PC-9 (cell line): ENCODE measurements around the gene SLK. TPM values are rescaled to one million over a fixed set of nuclear protein-coding genes. Genes with fewer than 3 reads are reported as not detected.

Source experiments
- BruUV-seq: library from RNA; stranded (reverse); fragments of 400-500 nt; replicated peaks from 2 replicates; lab custom pipeline; 2021; lab: Mats Ljungman, UMichigan
- CTCF ChIA-PET: fragments of 300-600 bp; sonication (Branson Sonifier 250); formaldehyde crosslinking; loops from one replicate; lab custom pipeline; 2022; ENCODE audit warnings: antibody characterized with exemption; lab: Charles Lee
- POLR2A ChIA-PET: fragments of 300-600 bp; sonication (Branson Sonifier 250); formaldehyde crosslinking; loops from one replicate; lab custom pipeline; 2022; ENCODE audit warnings: antibody characterized with exemption; ENCODE audit not compliant: unreplicated experiment; lab: Charles Lee
- DNase-seq, 2 experiments: peaks; one replicate each; pipeline versions ENCODE4 v3.0.0 to v3.0.0-alpha.2; 2015 to 2022; ENCODE audit warnings: mixed read lengths in 1 of 2
- H2AFZ ChIP-seq: fragments of 200-600 bp; sonication (generic); 2 replicates; pipeline ENCODE4 v1.8.1; 2017; ENCODE audit warnings: antibody characterized with exemption
- H3F3A ChIP-seq: fragments of 200-600 bp; sonication (generic); 2 replicates; pipeline ENCODE4 v1.8.1; 2017; ENCODE audit warnings: antibody characterized with exemption, mild to moderate bottlenecking, low read depth; ENCODE audit not compliant: insufficient read depth
- H3K27ac ChIP-seq: fragments of 200-600 bp; sonication (generic); 2 replicates; pipeline ENCODE4 v1.6.1; 2016; ENCODE audit warnings: mixed run types
- H3K27me3 ChIP-seq: fragments of 200-600 bp; sonication (generic); 2 replicates; pipeline ENCODE4 v1.6.1; 2016; ENCODE audit warnings: low read depth, mixed run types; ENCODE audit not compliant: insufficient read depth
- H3K36me3 ChIP-seq: fragments of 200-600 bp; sonication (generic); 2 replicates; pipeline ENCODE4 v1.6.1; 2016; ENCODE audit warnings: low read depth, mixed run types
- H3K4me1 ChIP-seq: fragments of 200-600 bp; sonication (generic); replicated peaks from 2 replicates; pipeline ENCODE4 v1.6.1; 2016; ENCODE audit warnings: mixed run types; ENCODE audit not compliant: insufficient read depth
- H3K4me2 ChIP-seq: fragments of 200-600 bp; sonication (generic); 2 replicates; pipeline ENCODE4 v1.6.1; 2017; ENCODE audit warnings: mixed run types
- H3K4me3 ChIP-seq: fragments of 200-600 bp; sonication (generic); 2 replicates; pipeline ENCODE4 v1.6.1; 2016; ENCODE audit warnings: mixed run types
- H3K79me2 ChIP-seq: fragments of 200-600 bp; sonication (generic); 2 replicates; pipeline ENCODE4 v1.6.1; 2017; ENCODE audit warnings: low read depth, mixed run types
- H3K9me2 ChIP-seq: fragments of 200-600 bp; sonication (generic); 2 replicates; pipeline ENCODE4 v1.8.1; 2017; ENCODE audit warnings: mild to moderate bottlenecking; ENCODE audit not compliant: insufficient read depth
- H3K9me3 ChIP-seq: fragments of 200-600 bp; sonication (generic); 2 replicates; pipeline ENCODE4 v1.8.1; 2016; ENCODE audit warnings: low read depth; ENCODE audit not compliant: insufficient read depth
- H4K20me1 ChIP-seq: fragments of 200-600 bp; sonication (generic); 2 replicates; pipeline ENCODE4 v1.8.1; 2017; ENCODE audit not compliant: insufficient read depth
- CTCF ChIP-seq: fragments of 200-600 bp; sonication (generic); conservative IDR thresholded peaks from 2 replicates; pipeline ENCODE4 v1.6.1; 2017; ENCODE audit warnings: mixed run types, antibody characterized with exemption, mild to moderate bottlenecking, moderate library complexity
- EZH2 ChIP-seq: fragments of 200-600 bp; sonication (generic); IDR thresholded peaks from 2 replicates; pipeline ENCODE4 v1.8.0; 2017; ENCODE audit warnings: antibody characterized with exemption, low read depth
- intact Hi-C: fragments of 100-400 bp; cut with micrococcal nuclease; formaldehyde crosslinking; loops from one replicate; pipeline ENCODE4 v1.10.0; 2022; ENCODE audit not compliant: unreplicated experiment
- total RNA-seq: library from RNA; stranded (reverse); gene quantifications from 2 replicates; pipeline ENCODE4 v1.2.3, GENCODE V29; 2021

SLK gene
- total RNA-seq, 1 experiment from 2014 or later: 30.4 TPM

GRCh38 chr10:104069613-104070012, 102.7 kb downstream of the SLK start:
- no peak overlapping the region for H3K4me3 ChIP-seq
- H3K36me3 ChIP-seq: no peaks in the 10 kb centered on the region
- no peaks in the 10 kb centered on the region for H3K79me2 ChIP-seq
- intact Hi-C loops: no loop called here
- no TSS peak for BruUV-seq
- no peak overlapping the region for H3K4me2 ChIP-seq
- H3K27ac ChIP-seq: no peak overlapping the region
- DNase-seq: no peak
- H3K27me3 ChIP-seq: no peaks in the 10 kb centered on the region
- H3F3A ChIP-seq: no peaks in the 10 kb centered on the region
- no peaks in the 10 kb centered on the region for H3K4me1 ChIP-seq
- H3K9me2 ChIP-seq: no peaks in the 10 kb centered on the region
- no peaks in the 10 kb centered on the region for H3K9me3 ChIP-seq
- ChIA-PET CTCF (no interaction called here), POLR2A (no interaction called here)
- TF ChIP-seq EZH2 (no peak), CTCF (no peak)
- H2AFZ ChIP-seq: no peak overlapping the region
- no peaks in the 10 kb centered on the region for H4K20me1 ChIP-seq

GRCh38 chr10:104072786-104073185, 105.8 kb downstream of the SLK start:
- Histone ChIP-seq H4K20me1 (no peaks in the 10 kb centered on the region), H3K36me3 (no peaks in the 10 kb centered on the region), H3K4me2 (no peak overlapping the region), H3K4me3 (no peak overlapping the region), H3K79me2 (no peaks in the 10 kb centered on the region), H3F3A (peaks cover 5% of the 10 kb centered on the region; the same call in 1 of the 2 replicates), H3K4me1 (no peaks in the 10 kb centered on the region), H2AFZ (no peak overlapping the region), H3K27ac (no peak overlapping the region), H3K9me3 (no peaks in the 10 kb centered on the region), H3K27me3 (no peaks in the 10 kb centered on the region), H3K9me2 (no peaks in the 10 kb centered on the region)
- intact Hi-C loops: no loop called here
- BruUV-seq: no TSS peak
- ChIA-PET CTCF (no interaction called here), POLR2A (no interaction called here)
- DNase-seq: no peak
- no peak for TF ChIP-seq EZH2
- TF ChIP-seq CTCF: no peak

- Histone ChIP-seq H3K9me2 (no peaks in the 10 kb centered on the region), H4K20me1 (no peaks in the 10 kb centered on the region), H3K4me2 (no peak overlapping the region), H3K27ac (no peak overlapping the region), H3K9me3 (no peaks in the 10 kb centered on the region), H3K4me1 (no peaks in the 10 kb centered on the region), H3K36me3 (no peaks in the 10 kb centered on the region), H3K4me3 (no peak overlapping the region), H3K79me2 (no peaks in the 10 kb centered on the region), H3K27me3 (no peaks in the 10 kb centered on the region), H2AFZ (no peak overlapping the region), H3F3A (peaks cover 5% of the 10 kb centered on the region; the same call in 1 of the 2 replicates)
- intact Hi-C loops: no loop called here
- no peak for TF ChIP-seq EZH2
- no TSS peak for BruUV-seq
- ChIA-PET CTCF (no interaction called here), POLR2A (no interaction called here)
- DNase-seq: no peak
These were observed 107.6 kb downstream of the SLK start for GRCh38 chr10:104074505-104074904.

GRCh38 chr10:104076743-104077160, 109.8 kb downstream of the SLK start:
- Histone ChIP-seq H3K9me2 (no peaks in the 10 kb centered on the region), H3K79me2 (no peaks in the 10 kb centered on the region), H3K4me3 (no peak overlapping the region), H3K4me1 (no peaks in the 10 kb centered on the region), H2AFZ (no peak overlapping the region), H3K27me3 (no peaks in the 10 kb centered on the region), H3K27ac (no peak overlapping the region), H4K20me1 (no peaks in the 10 kb centered on the region), H3K4me2 (no peak overlapping the region), H3F3A (peaks cover 5% of the 10 kb centered on the region; the same call in 1 of the 2 replicates), H3K9me3 (no peaks in the 10 kb centered on the region), H3K36me3 (no peaks in the 10 kb centered on the region)
- ChIA-PET POLR2A (no interaction called here), CTCF (no interaction called here)
- TF ChIP-seq CTCF (no peak), EZH2 (no peak)
- BruUV-seq: no TSS peak
- intact Hi-C loops: no loop called here
- peak in 1 of 2 experiments; percentile 56 for DNase-seq
